Testis (tissue), 3 donors: ENCODE results near the gene RUNX3. TPM values are rescaled to one million over a fixed set of nuclear protein-coding genes. Genes with fewer than 3 reads are reported as not detected.

ENCODE experiments used
- DNase-seq: peaks from one replicate; pipeline ENCODE4 v3.0.0-alpha.2; 2019
- H3K27ac ChIP-seq, 2 donors: fragments of 200-600 bp; sonication (generic); one replicate each; pipeline ENCODE4 v1.5.1; 2019
- H3K27me3 ChIP-seq: fragments of 200-600 bp; sonication (generic); one replicate; pipeline ENCODE4 v1.5.1; 2019
- H3K36me3 ChIP-seq: fragments of 200-600 bp; sonication (generic); one replicate; pipeline ENCODE4 v1.5.1; 2017; ENCODE audit warnings: low read depth; ENCODE audit errors: missing control alignments
- H3K4me1 ChIP-seq: fragments of 200-600 bp; sonication (generic); one replicate; pipeline ENCODE4 v1.5.1; 2019
- H3K4me3 ChIP-seq, 2 donors: fragments of 200-600 bp; sonication (generic); one replicate each; pipeline ENCODE4 v1.5.1; 2017 to 2019
- H3K9me3 ChIP-seq: fragments of 200-600 bp; sonication (generic); one replicate; pipeline ENCODE4 v1.5.1; 2017
- POLR2A ChIP-seq: fragments of 450-650 bp; IDR thresholded peaks from one replicate; pipeline ENCODE4 v1.6.1; 2017; ENCODE audit warnings: antibody characterized with exemption, mild to moderate bottlenecking, moderate library complexity
- WGBS, 2 donors: methylation state at CpG; one replicate each; pipeline ENCODE4 v1.1.5; 2018; 5-methylcytosine and 5-hydroxymethylcytosine counted together
- intact Hi-C: fragments of 100-400 bp; cut with DNase I; formaldehyde crosslinking; loops from one replicate; pipeline ENCODE4 v1.15.1; 2023; ENCODE audit warnings: low total_unique reads
- polyA plus RNA-seq: library from polyadenylated mRNA; stranded (reverse); fragments of 350-450 nt; fragmentation: Illumina TruSeq; extraction: RNeasy Lipid Tissue Mini Kit (QIAGEN cat#74804); gene quantifications from one replicate; pipeline ENCODE4 v1.2.3, GENCODE V29; 2014; ENCODE audit warnings: low read depth, low replicate concordance; ENCODE audit not compliant: insufficient read depth
- total RNA-seq, 2 donors: library from RNA; depleted of rRNA; stranded (reverse); fragments of >200 nt; gene quantifications; one replicate each; pipeline ENCODE4 v1.2.3, GENCODE V29; 2016
- TF ChIP-seq, protein P1 (sequence below), 3 experiments: fragments of 450-650 bp in 2 of 3; fragments of 200-600 bp in 1 of 3; sonication (generic) in 1 of 3; IDR thresholded peaks; one replicate each; pipeline ENCODE4 v1.5.1; 2016 to 2019; ENCODE audit warnings: antibody characterized with exemption in 3 of 3, mild to moderate bottlenecking in 2 of 3, moderate library complexity in 1 of 3

Gene RUNX3
- total and polyA plus RNA-seq, 3 donors from 2014 or later = 5.1 to 6.4 (median 5.7) TPM

DNA sequence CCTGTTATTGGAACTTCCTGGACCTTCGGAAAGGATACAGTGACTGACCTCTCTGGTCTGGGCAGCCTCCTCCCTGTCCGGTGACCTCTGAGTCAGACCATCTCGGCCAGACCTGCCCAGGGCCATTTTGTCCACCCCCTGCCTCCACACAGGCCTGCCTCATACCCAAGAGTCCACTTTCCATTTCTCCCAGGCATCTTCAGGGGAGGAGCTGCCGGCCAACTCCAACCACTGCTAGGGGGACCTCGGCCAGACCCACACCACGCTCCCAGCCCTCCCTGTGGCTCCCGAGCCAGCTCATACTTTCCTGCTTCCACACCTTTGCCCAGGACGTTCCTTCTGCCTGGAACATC, 29.5 kb upstream of the RUNX3 start:
- Histone ChIP-seq H3K36me3 (no peaks in the 10 kb centered on the region), H3K4me3 (no peak overlapping the region), H3K9me3 (no peaks in the 10 kb centered on the region), H3K27ac (no peak overlapping the region), H3K27me3 (no peaks in the 10 kb centered on the region), H3K4me1 (no peaks in the 10 kb centered on the region)
- TF ChIP-seq, protein P1, sequence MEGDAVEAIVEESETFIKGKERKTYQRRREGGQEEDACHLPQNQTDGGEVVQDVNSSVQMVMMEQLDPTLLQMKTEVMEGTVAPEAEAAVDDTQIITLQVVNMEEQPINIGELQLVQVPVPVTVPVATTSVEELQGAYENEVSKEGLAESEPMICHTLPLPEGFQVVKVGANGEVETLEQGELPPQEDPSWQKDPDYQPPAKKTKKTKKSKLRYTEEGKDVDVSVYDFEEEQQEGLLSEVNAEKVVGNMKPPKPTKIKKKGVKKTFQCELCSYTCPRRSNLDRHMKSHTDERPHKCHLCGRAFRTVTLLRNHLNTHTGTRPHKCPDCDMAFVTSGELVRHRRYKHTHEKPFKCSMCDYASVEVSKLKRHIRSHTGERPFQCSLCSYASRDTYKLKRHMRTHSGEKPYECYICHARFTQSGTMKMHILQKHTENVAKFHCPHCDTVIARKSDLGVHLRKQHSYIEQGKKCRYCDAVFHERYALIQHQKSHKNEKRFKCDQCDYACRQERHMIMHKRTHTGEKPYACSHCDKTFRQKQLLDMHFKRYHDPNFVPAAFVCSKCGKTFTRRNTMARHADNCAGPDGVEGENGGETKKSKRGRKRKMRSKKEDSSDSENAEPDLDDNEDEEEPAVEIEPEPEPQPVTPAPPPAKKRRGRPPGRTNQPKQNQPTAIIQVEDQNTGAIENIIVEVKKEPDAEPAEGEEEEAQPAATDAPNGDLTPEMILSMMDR (IDR thresholded peaks at IDR 0.05) = no peak
- no peak for TF ChIP-seq POLR2A
- intact Hi-C loops = no loop called here
- DNase-seq = no peak
- 86 to 88% methylated on average over 8 of the region's 8 CpGs for WGBS, 2 donors

DNA sequence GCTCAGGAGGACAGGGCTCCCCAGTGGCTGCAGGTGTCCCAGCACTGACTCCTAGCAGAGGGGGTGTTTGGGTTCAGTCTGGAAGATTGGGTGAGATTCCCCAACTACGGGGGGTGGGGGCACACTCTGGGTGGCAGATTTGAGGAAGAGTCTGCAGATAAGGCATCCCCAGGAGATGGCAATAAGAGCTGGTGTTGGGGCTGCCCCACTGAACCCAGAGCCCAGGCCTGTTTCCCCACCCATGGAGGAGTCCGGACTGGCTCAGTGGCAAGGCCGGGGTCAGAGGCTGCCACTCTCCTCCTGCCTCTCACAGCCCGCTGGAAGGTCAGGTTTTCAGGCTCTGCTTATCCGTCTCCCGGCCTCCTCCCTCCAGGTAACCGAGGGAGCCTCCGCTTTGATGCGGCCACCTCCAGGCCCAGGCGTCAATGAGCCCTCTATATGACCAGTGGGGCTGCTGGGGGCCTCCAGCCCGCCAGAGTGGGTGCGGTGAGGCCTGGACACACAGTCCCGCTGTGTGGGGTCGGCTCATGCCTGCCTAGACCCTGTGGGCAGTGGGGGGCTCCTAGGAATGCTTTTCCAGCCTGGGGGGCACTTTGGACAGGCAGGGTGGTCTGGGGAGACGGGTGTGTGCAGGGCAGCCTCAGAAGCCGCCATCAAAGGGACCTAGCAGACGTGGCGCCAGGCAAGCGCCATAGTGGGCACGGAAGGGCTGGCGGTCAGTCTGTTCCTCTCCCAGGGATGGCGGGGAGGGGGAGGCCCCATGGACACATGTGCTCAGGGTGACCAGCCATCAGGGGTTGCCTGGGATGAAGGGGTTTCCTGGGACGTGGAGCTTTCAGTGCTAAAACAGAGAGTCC, 28.9 kb upstream of the RUNX3 start:
- intact Hi-C loops = no loop called here
- TF ChIP-seq, protein P1 (IDR thresholded peaks at IDR 0.05) = no peak
- no peak for TF ChIP-seq POLR2A
- H3K27ac ChIP-seq = no peak overlapping the region
- WGBS, 2 donors = 89 to 90% methylated on average over 10 to 23 of the region's 23 CpGs
- H3K9me3 ChIP-seq = no peaks in the 10 kb centered on the region
- no peaks in the 10 kb centered on the region for H3K4me1 ChIP-seq
- no peaks in the 10 kb centered on the region for H3K36me3 ChIP-seq
- no peak for DNase-seq
- H3K4me3 ChIP-seq = no peak overlapping the region
- H3K27me3 ChIP-seq = no peaks in the 10 kb centered on the region

DNA sequence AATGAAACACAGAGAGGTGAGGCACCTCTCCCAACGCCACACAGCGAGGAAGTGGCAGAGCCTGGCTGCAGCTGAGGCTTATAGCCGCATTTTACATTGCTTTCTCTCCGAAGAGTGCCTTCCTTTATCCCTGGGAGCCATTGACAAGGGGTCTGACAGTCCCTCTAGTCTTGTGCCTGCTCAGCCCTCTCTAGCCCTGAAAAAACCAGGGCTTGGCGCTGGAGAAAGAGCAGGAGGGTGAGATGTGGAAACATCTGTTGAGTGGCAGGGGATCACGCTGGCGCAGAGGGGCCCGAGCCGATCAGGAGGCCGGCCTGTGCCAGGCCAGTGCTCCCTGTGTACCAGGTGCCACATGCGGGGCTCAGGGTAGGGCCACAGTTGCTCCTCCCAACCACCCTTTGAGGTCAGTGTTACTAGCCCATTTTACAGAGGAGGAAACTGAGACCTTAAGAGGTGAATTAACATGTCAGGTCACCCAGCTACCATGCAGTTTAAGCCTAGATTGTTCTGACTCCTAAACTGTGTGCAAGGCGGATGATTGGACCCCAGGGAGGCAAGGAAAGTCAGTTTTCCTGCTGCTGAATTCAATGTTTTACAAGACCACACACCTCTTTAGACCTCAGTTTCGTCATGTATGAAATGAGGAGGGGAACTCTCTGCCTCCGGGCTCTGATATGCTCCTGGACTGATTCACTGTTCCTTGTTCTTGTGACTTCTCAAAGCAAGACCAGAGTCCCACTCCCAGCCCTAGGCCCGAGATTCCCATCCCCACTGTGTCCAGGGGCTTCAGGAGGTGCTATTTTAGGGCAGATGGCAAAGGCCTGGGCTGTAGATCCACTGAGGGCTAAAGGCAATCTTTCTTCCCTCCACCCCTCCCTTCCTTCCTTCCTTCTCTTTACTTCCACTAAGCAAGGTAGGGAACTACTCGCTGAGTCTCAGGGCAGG, 28.0 kb upstream of the RUNX3 start:
- DNase-seq = no peak
- Histone ChIP-seq H3K9me3 (no peaks in the 10 kb centered on the region), H3K36me3 (no peaks in the 10 kb centered on the region), H3K27ac (no peak overlapping the region), H3K27me3 (no peaks in the 10 kb centered on the region), H3K4me1 (no peaks in the 10 kb centered on the region), H3K4me3 (no peak overlapping the region)
- WGBS, 2 donors = 92 to 97% methylated on average over 16 of the region's 16 CpGs
- intact Hi-C loops = no loop called here
- TF ChIP-seq, protein P1 (IDR thresholded peaks at IDR 0.05) = no peak
- no peak for TF ChIP-seq POLR2A

DNA sequence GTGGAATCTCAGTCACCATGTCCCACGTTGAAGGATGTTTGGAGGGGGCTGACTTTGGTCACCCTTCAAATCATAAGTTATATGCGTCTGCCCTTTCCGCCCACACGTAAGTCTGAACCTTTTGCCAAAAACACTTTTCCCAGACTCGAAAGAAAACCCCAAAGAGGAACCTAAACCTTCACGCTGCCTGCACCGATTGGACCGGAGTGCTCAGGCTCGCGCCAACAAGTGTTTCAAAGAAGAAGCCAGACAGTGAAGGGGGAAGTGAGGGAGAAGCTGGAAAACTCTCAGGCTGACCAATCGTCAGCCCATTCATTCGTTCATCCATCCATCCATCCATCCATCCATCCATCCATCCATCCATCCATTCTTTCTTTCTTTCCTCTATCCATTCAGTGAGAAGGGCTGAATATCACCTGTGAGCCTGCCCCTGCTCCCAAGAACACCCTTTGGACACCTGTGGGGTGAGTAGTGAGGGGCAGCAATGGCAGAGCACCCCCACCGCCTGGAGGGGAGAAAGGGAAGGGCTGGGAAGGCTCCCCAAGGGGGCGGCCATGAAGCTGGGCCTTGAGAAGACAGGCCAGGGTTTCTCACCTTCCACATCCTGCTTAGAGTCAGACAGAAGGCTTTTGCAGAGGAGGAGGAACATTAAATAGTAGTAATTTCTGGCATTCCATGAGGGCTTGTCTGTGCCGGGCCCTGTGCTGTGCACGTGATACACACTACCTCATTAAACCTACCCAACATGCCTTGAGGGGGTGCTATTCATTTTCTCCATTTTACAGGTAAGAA, 27.1 kb upstream of the RUNX3 start:
- no peak for DNase-seq
- no peak overlapping the region for H3K27ac ChIP-seq
- TF ChIP-seq POLR2A = no peak
- TF ChIP-seq, protein P1 (IDR thresholded peaks at IDR 0.05) = no peak
- H3K9me3 ChIP-seq = no peaks in the 10 kb centered on the region
- 79 to 80% methylated on average over 16 of the region's 16 CpGs for WGBS, 2 donors
- intact Hi-C loops = no loop called here
- H3K36me3 ChIP-seq = no peaks in the 10 kb centered on the region
- no peaks in the 10 kb centered on the region for H3K4me1 ChIP-seq
- H3K27me3 ChIP-seq = no peaks in the 10 kb centered on the region
- H3K4me3 ChIP-seq = no peak overlapping the region
